ENCODE data around the gene HIVEP2. TPM values are rescaled to one million over a fixed set of nuclear protein-coding genes. Genes with fewer than 3 reads are reported as not detected.

The HIVEP2 gene
- total and polyA plus RNA-seq, 8 donors = 0.58 to 14.3 (median 4.8) TPM

DNA sequence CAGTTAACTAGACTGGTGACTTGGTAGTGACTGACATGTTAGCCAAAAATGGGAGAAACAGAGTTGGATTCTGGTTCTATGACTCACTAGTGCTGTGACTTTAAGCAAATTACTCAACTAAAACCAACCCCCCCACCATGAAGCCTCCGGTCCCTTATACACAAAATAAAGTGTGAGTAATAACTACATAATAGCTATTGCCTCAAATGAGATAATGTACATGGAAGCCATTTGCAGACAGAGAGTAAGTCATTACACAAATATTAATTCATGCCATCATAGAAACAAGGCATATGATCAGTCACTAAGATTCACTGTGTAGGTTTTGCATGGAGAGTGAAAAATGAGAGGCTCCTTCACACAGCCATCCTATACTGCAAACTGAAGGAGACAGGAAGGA is 111.9 kb downstream of the HIVEP2 start:
- H3K4me3 ChIP-seq = no peak overlapping the region
- H3K27me3 ChIP-seq = no peaks in the 10 kb centered on the region
- intact Hi-C loops (cut with DNase I; ENCODE audit: low total_unique reads) = no loop called here
- H3K27ac ChIP-seq = no peak overlapping the region
- WGBS, 5 donors = 13 to 33% (median 32%) methylated on average over 1 of the region's 1 CpG
- peaks cover 0 to 43% (median 14%) of the 10 kb centered on the region in 4 donors for H3K4me1 ChIP-seq
- TF ChIP-seq CTCF (IDR thresholded peaks at IDR 0.05) (no peak), POLR2A (IDR thresholded peaks at IDR 0.05) (no peak), POLR2AphosphoS5 (IDR thresholded peaks at IDR 0.05) (peak in 1 of 3 donors; percentile 20), EP300 (IDR thresholded peaks at IDR 0.05) (no peak)
- DNase-seq = no peak
- H3K9me3 ChIP-seq = no peaks in the 10 kb centered on the region
- no peaks in the 10 kb centered on the region for H3K36me3 ChIP-seq

DNA sequence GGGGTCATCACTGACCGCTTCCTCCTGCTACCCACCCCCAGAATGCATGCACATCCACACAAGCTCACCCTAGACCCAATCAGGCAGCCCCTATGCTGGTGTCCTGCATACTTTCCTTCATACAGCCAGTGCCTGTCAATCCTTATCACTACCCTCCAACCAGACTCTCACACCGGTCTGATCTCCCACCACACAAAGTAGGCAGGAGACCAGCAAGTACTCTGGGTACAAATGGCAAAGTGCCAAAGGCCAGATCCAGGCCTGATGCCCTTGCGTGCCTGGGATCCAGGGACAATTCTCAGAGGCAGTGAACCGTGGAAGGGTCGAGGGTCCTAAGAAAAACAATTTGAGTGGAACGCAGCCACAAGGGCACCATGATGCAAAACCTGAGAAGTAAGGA is 114.2 kb downstream of the HIVEP2 start:
- Histone ChIP-seq H3K9me3 (no peaks in the 10 kb centered on the region), H3K4me3 (no peak overlapping the region), H3K36me3 (no peaks in the 10 kb centered on the region), H3K27me3 (no peaks in the 10 kb centered on the region), H3K27ac (no peak overlapping the region), H3K4me1 (peaks cover 6 to 45% (median 26%) of the 10 kb centered on the region in 4 donors)
- 93 to 98% (median 95%) methylated on average over 6 of the region's 6 CpGs for WGBS, 5 donors
- intact Hi-C loops (cut with DNase I; ENCODE audit: low total_unique reads) = no loop called here
- no peak for DNase-seq
- TF ChIP-seq EP300 (IDR thresholded peaks at IDR 0.05) (no peak), POLR2A (IDR thresholded peaks at IDR 0.05) (no peak), CTCF (IDR thresholded peaks at IDR 0.05) (no peak), POLR2AphosphoS5 (IDR thresholded peaks at IDR 0.05) (no peak)

GRCh38 chr6:142830116-142830710 is 114.8 kb downstream of the HIVEP2 start:
- H3K4me3 ChIP-seq = no peak overlapping the region
- intact Hi-C loops (cut with DNase I; ENCODE audit: low total_unique reads) = no loop called here

DNA sequence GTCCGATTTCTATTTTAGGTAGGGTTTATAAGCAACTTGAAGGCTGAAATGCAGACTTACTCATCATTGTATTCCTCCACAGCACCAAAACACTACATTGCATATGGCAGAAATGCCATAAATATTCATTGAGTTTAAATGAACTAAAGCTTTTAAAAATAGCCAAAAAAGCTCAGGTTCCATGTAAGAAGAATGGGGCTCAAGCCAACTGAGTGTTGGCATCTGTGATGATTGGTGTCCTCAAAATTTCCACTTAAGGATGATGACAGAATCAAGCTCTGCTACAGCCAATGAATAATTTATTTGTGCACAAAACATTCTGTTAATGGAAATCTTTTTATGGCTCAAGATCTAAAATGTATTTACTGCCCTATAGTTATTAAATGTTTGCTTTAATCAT is 115.4 kb downstream of the HIVEP2 start:
- TF ChIP-seq CTCF (IDR thresholded peaks at IDR 0.05) (no peak), EP300 (IDR thresholded peaks at IDR 0.05) (no peak), POLR2AphosphoS5 (IDR thresholded peaks at IDR 0.05) (no peak), POLR2A (IDR thresholded peaks at IDR 0.05) (no peak)
- intact Hi-C loops (cut with DNase I; ENCODE audit: low total_unique reads) = no loop called here
- no peaks in the 10 kb centered on the region for H3K36me3 ChIP-seq
- H3K4me1 ChIP-seq = peaks cover 6 to 45% (median 28%) of the 10 kb centered on the region in 4 donors
- no peak overlapping the region for H3K4me3 ChIP-seq
- no peak overlapping the region for H3K27ac ChIP-seq
- H3K9me3 ChIP-seq = no peaks in the 10 kb centered on the region
- H3K27me3 ChIP-seq = no peaks in the 10 kb centered on the region
- DNase-seq = no peak
- 94 to 97% (median 97%) methylated on average over 1 of the region's 1 CpG for WGBS, 5 donors

More at GRCh38 chr6:142830116-142830710, 114.8 kb downstream of the HIVEP2 start:
- Histone ChIP-seq H3K36me3 (no peaks in the 10 kb centered on the region), H3K4me1 (peaks cover 6 to 45% (median 26%) of the 10 kb centered on the region in 4 donors), H3K27ac (no peak overlapping the region), H3K27me3 (no peaks in the 10 kb centered on the region), H3K9me3 (no peaks in the 10 kb centered on the region)
- TF ChIP-seq CTCF (IDR thresholded peaks at IDR 0.05) = no peak
- TF ChIP-seq POLR2A (IDR thresholded peaks at IDR 0.05) = no peak
- no peak for TF ChIP-seq EP300 (IDR thresholded peaks at IDR 0.05)
- DNase-seq = no peak
- 74 to 93% (median 89%) methylated on average over 5 of the region's 5 CpGs for WGBS, 5 donors

Data from stomach (tissue), 9 donors.